Small intestine (tissue), 7 donors: Measurements from ENCODE around the gene DMTF1. TPM values are rescaled to one million over a fixed set of nuclear protein-coding genes. Genes with fewer than 3 reads are reported as not detected.
"Not testable (repeated sequence)": the region's sequence is repeated elsewhere in the genome, so short reads cannot be mapped to it uniquely, and the experiment has no call there.

Source experiments
- DNase-seq, 2 donors: peaks; one replicate each; pipeline versions ENCODE4 v3.0.0 to v3.0.0-alpha.2; 2013
- FAIRE-seq: peaks from 2 replicates; lab custom pipeline; 2012; peaks lifted over from hg19 to GRCh38; lab: Jason Lieb, UNC
- H3K27ac ChIP-seq, 3 donors: one replicate each; pipeline ENCODE4 v1.5.1; 2013; ENCODE audit warnings: low read length in 2 of 3, mild to moderate bottlenecking in 2 of 3, control low read depth in 1 of 3, inconsistent platforms in 1 of 3, low read depth in 1 of 3, moderate library complexity in 1 of 3
- H3K27me3 ChIP-seq, 3 donors: one replicate each; pipeline ENCODE4 v1.6.1; 2013; ENCODE audit warnings: low read length in 3 of 3, inconsistent platforms in 1 of 3; ENCODE audit not compliant: control insufficient read depth in 3 of 3, insufficient read depth in 3 of 3
- H3K36me3 ChIP-seq, 3 donors: one replicate each; pipeline ENCODE4 v1.6.1; 2013; ENCODE audit warnings: low read length in 3 of 3, inconsistent platforms in 1 of 3, low read depth in 1 of 3, mild to moderate bottlenecking in 1 of 3, moderate library complexity in 1 of 3; ENCODE audit not compliant: control insufficient read depth in 3 of 3, insufficient read depth in 2 of 3
- H3K4me1 ChIP-seq, 3 donors: one replicate each; pipeline ENCODE4 v1.6.1; 2013; ENCODE audit warnings: low read length in 2 of 3, inconsistent platforms in 1 of 3, low read depth in 1 of 3, mild to moderate bottlenecking in 1 of 3, moderate library complexity in 1 of 3; ENCODE audit not compliant: control insufficient read depth in 3 of 3, insufficient read depth in 2 of 3
- H3K4me3 ChIP-seq, 3 donors: one replicate each; pipeline ENCODE4 v1.5.1; 2013; ENCODE audit warnings: low read length in 3 of 3, control low read depth in 1 of 3, inconsistent platforms in 1 of 3, low read depth in 1 of 3, mild to moderate bottlenecking in 1 of 3, moderate library complexity in 1 of 3
- H3K9me3 ChIP-seq, 2 donors: one replicate each; pipeline ENCODE4 v1.6.1; 2013; ENCODE audit warnings: low read depth in 1 of 2, low read length in 1 of 2; ENCODE audit not compliant: control insufficient read depth in 2 of 2, insufficient read depth in 1 of 2
- WGBS, 3 donors: extraction: QIAGEN DNeasy Blood & Tissue Kit; methylation state at CpG; one replicate each; pipeline ENCODE4 v1.1.7; 2013; 5-methylcytosine and 5-hydroxymethylcytosine counted together
- polyA plus RNA-seq, 4 donors: library from polyadenylated mRNA; stranded (reverse) in 3 of 4; unstranded in 1 of 4; fragments of 200-250 nt in 3 of 4; fragments of 120-200 nt in 1 of 4; gene quantifications; one replicate each; pipeline versions ENCODE4 v1.2.1 to v1.2.3, GENCODE V29; 2013
- donor health status: healthy with polysubstance abuse.
- donor health status: control.
- donor health status: control.
- donor health status: Bipolar disorder and iron deficiency.
- donor health status: healthy.

DMTF1 gene
- polyA plus RNA-seq, 4 donors: 15.4 to 118 (median 25.6) TPM

- Histone ChIP-seq H3K4me1 (peaks cover 0 to 7% (median 0%) of the 10 kb centered on the region in 3 donors), H3K27ac (no peak overlapping the region), H3K27me3 (peaks cover 0 to 3% (median 0%) of the 10 kb centered on the region in 3 donors), H3K36me3 (no peaks in the 10 kb centered on the region), H3K9me3 (peaks cover 0 to 9% of the 10 kb centered on the region in 2 donors), H3K4me3 (no peak overlapping the region)
- WGBS, 3 donors: 82 to 95% (median 89%) methylated on average over 1 of the region's 1 CpG
- FAIRE-seq (no peak), DNase-seq (no peak)
Observed at GRCh38 chr7:87113077-87113476, 39.2 kb upstream of the DMTF1 start.

GRCh38 chr7:87113904-87114303 is 38.3 kb upstream of the DMTF1 start:
- FAIRE-seq, H3K27ac ChIP-seq, H3K9me3 ChIP-seq, DNase-seq, H3K4me3 ChIP-seq, H3K36me3 ChIP-seq, H3K27me3 ChIP-seq, H3K4me1 ChIP-seq: not testable (repeated sequence)
- WGBS, 3 donors: 89 to 90% (median 89%) methylated on average over 3 of the region's 3 CpGs

- H3K4me1 ChIP-seq, H3K4me3 ChIP-seq, DNase-seq, H3K27me3 ChIP-seq, H3K27ac ChIP-seq, H3K9me3 ChIP-seq, H3K36me3 ChIP-seq, FAIRE-seq: not testable (repeated sequence)
- 60 to 75% (median 73%) methylated on average over 2 of the region's 2 CpGs for WGBS, 3 donors
Observed at GRCh38 chr7:87115772-87116171, 36.5 kb upstream of the DMTF1 start.

GRCh38 chr7:87116315-87116714 is 35.9 kb upstream of the DMTF1 start:
- Histone ChIP-seq H3K27me3 (no peaks in the 10 kb centered on the region), H3K27ac (no peak overlapping the region), H3K4me3 (no peak overlapping the region), H3K9me3 (peaks cover 0 to 9% of the 10 kb centered on the region in 2 donors), H3K4me1 (peaks cover 0 to 5% (median 0%) of the 10 kb centered on the region in 3 donors), H3K36me3 (no peaks in the 10 kb centered on the region)
- FAIRE-seq (no peak), DNase-seq (no peak)
- WGBS, 3 donors: 79 to 89% (median 80%) methylated on average over 1 of the region's 1 CpG

- Histone ChIP-seq H3K9me3 (peaks cover 0 to 5% of the 10 kb centered on the region in 2 donors), H3K36me3 (no peaks in the 10 kb centered on the region), H3K27ac (no peak overlapping the region), H3K4me1 (peaks cover 0 to 3% (median 0%) of the 10 kb centered on the region in 3 donors), H3K27me3 (no peaks in the 10 kb centered on the region), H3K4me3 (no peak overlapping the region)
- 39 to 62% (median 48%) methylated on average over 2 of the region's 2 CpGs for WGBS, 3 donors
- DNase-seq (no peak), FAIRE-seq (no peak)
Observed at GRCh38 chr7:87119581-87119980, 32.7 kb upstream of the DMTF1 start.

GRCh38 chr7:87123105-87123504 is 29.1 kb upstream of the DMTF1 start:
- DNase-seq: no peak
- Histone ChIP-seq H3K4me1 (no peaks in the 10 kb centered on the region), H3K27me3 (no peaks in the 10 kb centered on the region), H3K27ac (no peak overlapping the region), H3K36me3 (no peaks in the 10 kb centered on the region), H3K4me3 (no peak overlapping the region), H3K9me3 (no peaks in the 10 kb centered on the region)
- no peak for FAIRE-seq

GRCh38 chr7:87127019-87127418 is 25.2 kb upstream of the DMTF1 start:
- FAIRE-seq: no peak
- H3K9me3 ChIP-seq: no peaks in the 10 kb centered on the region
- WGBS, 3 donors: 85 to 92% (median 86%) methylated on average over 7 of the region's 7 CpGs
- H3K27ac ChIP-seq: no peak overlapping the region
- H3K36me3 ChIP-seq: no peaks in the 10 kb centered on the region
- peaks cover 0 to 8% (median 0%) of the 10 kb centered on the region in 3 donors for H3K4me1 ChIP-seq
- H3K27me3 ChIP-seq: no peaks in the 10 kb centered on the region
- no peak overlapping the region for H3K4me3 ChIP-seq
- DNase-seq: no peak

- Histone ChIP-seq H3K9me3 (no peaks in the 10 kb centered on the region), H3K36me3 (no peaks in the 10 kb centered on the region), H3K27me3 (no peaks in the 10 kb centered on the region), H3K4me3 (no peak overlapping the region), H3K27ac (no peak overlapping the region), H3K4me1 (peaks cover 0 to 8% (median 0%) of the 10 kb centered on the region in 3 donors)
- peak in 1 of 2 donors; percentile 40 for DNase-seq
- no peak for FAIRE-seq
- WGBS, 3 donors: 36 to 45% (median 36%) methylated on average over 4 of the region's 4 CpGs
Observed at GRCh38 chr7:87128861-87129267, 23.4 kb upstream of the DMTF1 start.

GRCh38 chr7:87129332-87129731 is 22.9 kb upstream of the DMTF1 start:
- DNase-seq: no peak
- Histone ChIP-seq H3K27me3 (no peaks in the 10 kb centered on the region), H3K4me1 (peaks cover 0 to 8% (median 0%) of the 10 kb centered on the region in 3 donors), H3K9me3 (no peaks in the 10 kb centered on the region), H3K27ac (no peak overlapping the region), H3K4me3 (no peak overlapping the region), H3K36me3 (no peaks in the 10 kb centered on the region)
- WGBS, 3 donors: 57 to 68% (median 64%) methylated on average over 3 of the region's 3 CpGs
- FAIRE-seq: no peak
